ENCODE results near the gene APOA5.

DNA sequence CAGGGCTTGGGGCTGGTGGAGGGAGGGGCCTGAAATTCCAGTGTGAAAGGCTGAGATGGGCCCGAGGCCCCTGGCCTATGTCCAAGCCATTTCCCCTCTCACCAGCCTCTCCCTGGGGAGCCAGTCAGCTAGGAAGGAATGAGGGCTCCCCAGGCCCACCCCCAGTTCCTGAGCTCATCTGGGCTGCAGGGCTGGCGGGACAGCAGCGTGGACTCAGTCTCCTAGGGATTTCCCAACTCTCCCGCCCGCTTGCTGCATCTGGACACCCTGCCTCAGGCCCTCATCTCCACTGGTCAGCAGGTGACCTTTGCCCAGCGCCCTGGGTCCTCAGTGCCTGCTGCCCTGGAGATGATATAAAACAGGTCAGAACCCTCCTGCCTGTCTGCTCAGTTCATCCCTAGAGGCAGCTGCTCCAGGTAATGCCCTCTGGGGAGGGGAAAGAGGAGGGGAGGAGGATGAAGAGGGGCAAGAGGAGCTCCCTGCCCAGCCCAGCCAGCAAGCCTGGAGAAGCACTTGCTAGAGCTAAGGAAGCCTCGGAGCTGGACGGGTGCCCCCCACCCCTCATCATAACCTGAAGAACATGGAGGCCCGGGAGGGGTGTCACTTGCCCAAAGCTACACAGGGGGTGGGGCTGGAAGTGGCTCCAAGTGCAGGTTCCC, 38.0 kb upstream of the APOA5 start, which contains the start of gene APOC3:
- TF ChIP-seq, protein P1, sequence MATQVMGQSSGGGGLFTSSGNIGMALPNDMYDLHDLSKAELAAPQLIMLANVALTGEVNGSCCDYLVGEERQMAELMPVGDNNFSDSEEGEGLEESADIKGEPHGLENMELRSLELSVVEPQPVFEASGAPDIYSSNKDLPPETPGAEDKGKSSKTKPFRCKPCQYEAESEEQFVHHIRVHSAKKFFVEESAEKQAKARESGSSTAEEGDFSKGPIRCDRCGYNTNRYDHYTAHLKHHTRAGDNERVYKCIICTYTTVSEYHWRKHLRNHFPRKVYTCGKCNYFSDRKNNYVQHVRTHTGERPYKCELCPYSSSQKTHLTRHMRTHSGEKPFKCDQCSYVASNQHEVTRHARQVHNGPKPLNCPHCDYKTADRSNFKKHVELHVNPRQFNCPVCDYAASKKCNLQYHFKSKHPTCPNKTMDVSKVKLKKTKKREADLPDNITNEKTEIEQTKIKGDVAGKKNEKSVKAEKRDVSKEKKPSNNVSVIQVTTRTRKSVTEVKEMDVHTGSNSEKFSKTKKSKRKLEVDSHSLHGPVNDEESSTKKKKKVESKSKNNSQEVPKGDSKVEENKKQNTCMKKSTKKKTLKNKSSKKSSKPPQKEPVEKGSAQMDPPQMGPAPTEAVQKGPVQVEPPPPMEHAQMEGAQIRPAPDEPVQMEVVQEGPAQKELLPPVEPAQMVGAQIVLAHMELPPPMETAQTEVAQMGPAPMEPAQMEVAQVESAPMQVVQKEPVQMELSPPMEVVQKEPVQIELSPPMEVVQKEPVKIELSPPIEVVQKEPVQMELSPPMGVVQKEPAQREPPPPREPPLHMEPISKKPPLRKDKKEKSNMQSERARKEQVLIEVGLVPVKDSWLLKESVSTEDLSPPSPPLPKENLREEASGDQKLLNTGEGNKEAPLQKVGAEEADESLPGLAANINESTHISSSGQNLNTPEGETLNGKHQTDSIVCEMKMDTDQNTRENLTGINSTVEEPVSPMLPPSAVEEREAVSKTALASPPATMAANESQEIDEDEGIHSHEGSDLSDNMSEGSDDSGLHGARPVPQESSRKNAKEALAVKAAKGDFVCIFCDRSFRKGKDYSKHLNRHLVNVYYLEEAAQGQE (IDR thresholded peaks at IDR 0.05; ENCODE audit: borderline replicate concordance): no peak
- TF ChIP-seq, protein P2, sequence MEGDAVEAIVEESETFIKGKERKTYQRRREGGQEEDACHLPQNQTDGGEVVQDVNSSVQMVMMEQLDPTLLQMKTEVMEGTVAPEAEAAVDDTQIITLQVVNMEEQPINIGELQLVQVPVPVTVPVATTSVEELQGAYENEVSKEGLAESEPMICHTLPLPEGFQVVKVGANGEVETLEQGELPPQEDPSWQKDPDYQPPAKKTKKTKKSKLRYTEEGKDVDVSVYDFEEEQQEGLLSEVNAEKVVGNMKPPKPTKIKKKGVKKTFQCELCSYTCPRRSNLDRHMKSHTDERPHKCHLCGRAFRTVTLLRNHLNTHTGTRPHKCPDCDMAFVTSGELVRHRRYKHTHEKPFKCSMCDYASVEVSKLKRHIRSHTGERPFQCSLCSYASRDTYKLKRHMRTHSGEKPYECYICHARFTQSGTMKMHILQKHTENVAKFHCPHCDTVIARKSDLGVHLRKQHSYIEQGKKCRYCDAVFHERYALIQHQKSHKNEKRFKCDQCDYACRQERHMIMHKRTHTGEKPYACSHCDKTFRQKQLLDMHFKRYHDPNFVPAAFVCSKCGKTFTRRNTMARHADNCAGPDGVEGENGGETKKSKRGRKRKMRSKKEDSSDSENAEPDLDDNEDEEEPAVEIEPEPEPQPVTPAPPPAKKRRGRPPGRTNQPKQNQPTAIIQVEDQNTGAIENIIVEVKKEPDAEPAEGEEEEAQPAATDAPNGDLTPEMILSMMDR (IDR thresholded peaks at IDR 0.05; ENCODE audit: poor library complexity, severe bottlenecking): no peak
- TF ChIP-seq EZH2 (IDR thresholded peaks at IDR 0.05; ENCODE audit: borderline replicate concordance, insufficient read depth, low read length, poor library complexity, severe bottlenecking) (no peak), TAF1 (IDR thresholded peaks at IDR 0.05; ENCODE audit: low read depth) (no peak), POLR2AphosphoS5 (IDR thresholded peaks at IDR 0.05) (no peak), MXI1 (conservative IDR thresholded peaks at IDR 0.05; ENCODE audit: poor library complexity, severe bottlenecking) (no peak), EP300 (conservative IDR thresholded peaks at IDR 0.05; ENCODE audit: poor library complexity, severe bottlenecking) (no peak)
